NCI-H510A treated with DMSO at 0.1 percent for 48 hours (cell line): ENCODE measurements around the gene ATG16L1.

ENCODE experiments used
- DNase-seq: peaks from one replicate; lab custom pipeline; 2025; lab: John Stamatoyannopoulos, UW

The ATG16L1 gene

GRCh38 chr2:233251306-233252116 is at the start of gene ATG16L1:
TSS of gene ATG16L1 (plus strand) at chr2:233251673. CDS start at chr2:233251828, 155 bp downstream.
- peak; percentile 96 for DNase-seq

- DNase-seq = no peak
Measured at GRCh38 chr2:233202531-233202944, 48.9 kb upstream of the ATG16L1 start.

GRCh38 chr2:233203060-233203459 is 48.4 kb upstream of the ATG16L1 start:
- DNase-seq = no peak

- no peak for DNase-seq
Measured at GRCh38 chr2:233204286-233204936, 47.1 kb upstream of the ATG16L1 start.

GRCh38 chr2:233208382-233209116 is 42.9 kb upstream of the ATG16L1 start:
- DNase-seq = no peak

- DNase-seq = no peak
Measured at GRCh38 chr2:233209117-233209532, 42.3 kb upstream of the ATG16L1 start.

- no peak for DNase-seq
Measured at GRCh38 chr2:233209533-233210171, 41.8 kb upstream of the ATG16L1 start.

GRCh38 chr2:233210281-233210680 is 41.2 kb upstream of the ATG16L1 start:
- DNase-seq = no peak

GRCh38 chr2:233210843-233211547 is 40.5 kb upstream of the ATG16L1 start:
- no peak for DNase-seq

- no peak for DNase-seq
Measured at GRCh38 chr2:233211548-233211895, 40.0 kb upstream of the ATG16L1 start.

GRCh38 chr2:233213011-233213410 is 38.5 kb upstream of the ATG16L1 start:
- no peak for DNase-seq

GRCh38 chr2:233213975-233214374 is 37.5 kb upstream of the ATG16L1 start:
- no peak for DNase-seq

GRCh38 chr2:233217892-233218377 is 33.5 kb upstream of the ATG16L1 start:
- DNase-seq = no peak

GRCh38 chr2:233218836-233219235 is 32.6 kb upstream of the ATG16L1 start:
- DNase-seq = no peak

GRCh38 chr2:233219848-233220247 is 31.6 kb upstream of the ATG16L1 start:
- no peak for DNase-seq

- DNase-seq = no peak
Measured at GRCh38 chr2:233221378-233222063, 30.0 kb upstream of the ATG16L1 start.

GRCh38 chr2:233223059-233223894 is 28.2 kb upstream of the ATG16L1 start:
- DNase-seq = no peak

GRCh38 chr2:233225230-233226068 is 26.0 kb upstream of the ATG16L1 start:
- DNase-seq = no peak

GRCh38 chr2:233226511-233227031 is 24.9 kb upstream of the ATG16L1 start:
- DNase-seq = no peak
